HPDE6-E6E7 (cell line): ENCODE measurements around the gene HOXA6.

Experiments used
- DNase-seq: peaks from one replicate; pipeline ENCODE4 v3.0.0; 2011; ENCODE audit warnings: missing footprints; ENCODE audit errors: extremely low spot score

Gene HOXA6

GRCh38 chr7:27122077-27122910 lies 25.3 kb downstream of the HOXA6 start:
- DNase-seq, result no peak

GRCh38 chr7:27121684-27122076 lies 25.9 kb downstream of the HOXA6 start:
- DNase-seq, result no peak

- no peak for DNase-seq
These were observed 28.1 kb downstream of the HOXA6 start for GRCh38 chr7:27119412-27119911.

- no peak for DNase-seq
These were observed 29.0 kb downstream of the HOXA6 start for GRCh38 chr7:27118580-27118979.

GRCh38 chr7:27117887-27118491 lies 29.6 kb downstream of the HOXA6 start:
- no peak for DNase-seq

- DNase-seq, result no peak
These were observed 30.4 kb downstream of the HOXA6 start for GRCh38 chr7:27116962-27117886.

- no peak for DNase-seq
These were observed 31.3 kb downstream of the HOXA6 start for GRCh38 chr7:27116031-27116961.

- no peak for DNase-seq
These were observed 32.1 kb downstream of the HOXA6 start for GRCh38 chr7:27115221-27116026.

GRCh38 chr7:27114881-27115220 lies 32.7 kb downstream of the HOXA6 start:
- no peak for DNase-seq

GRCh38 chr7:27113991-27114769 lies 33.4 kb downstream of the HOXA6 start:
- no peak for DNase-seq

- no peak for DNase-seq
These were observed 34.3 kb downstream of the HOXA6 start for GRCh38 chr7:27112955-27113949.

GRCh38 chr7:27112361-27112760 lies 35.2 kb downstream of the HOXA6 start:
- DNase-seq, result no peak

GRCh38 chr7:27111751-27112277 lies 35.8 kb downstream of the HOXA6 start:
- DNase-seq, result no peak

- DNase-seq, result no peak
These were observed 36.4 kb downstream of the HOXA6 start for GRCh38 chr7:27111042-27111750.

- DNase-seq, result no peak
These were observed 37.2 kb downstream of the HOXA6 start for GRCh38 chr7:27110186-27111031.

GRCh38 chr7:27109466-27110185 lies 37.9 kb downstream of the HOXA6 start:
- DNase-seq, result no peak
